Right ventricle myocardium superior (tissue), 1 donor: ENCODE results near the gene TMEM121. TPM values are rescaled to one million over a fixed set of nuclear protein-coding genes. Genes with fewer than 3 reads are reported as not detected.

Source experiments
- ATAC-seq: fragments of 200-7000 bp; cut with Tn5 transposase; one replicate; pipeline ENCODE4 v1.9.1; 2020; ENCODE audit warnings: mild to moderate bottlenecking; ENCODE audit not compliant: poor library complexity
- DNase-seq: peaks from one replicate; pipeline ENCODE4 v3.0.0-alpha.2; 2020
- intact Hi-C: fragments of 100-400 bp; cut with DNase I; formaldehyde crosslinking; loops from one replicate; pipeline ENCODE4 v1.11.2; 2022
- total RNA-seq: library from RNA; stranded (reverse); fragmentation: NEBNext Ultra II Directional; extraction: Animal tissue kit (Norgen Biotek cat#: 25700); gene quantifications from one replicate; pipeline ENCODE4 v1.2.1, GENCODE V29; 2021
- donor health status: DM: no; HTN: yes; CAD: no; lungs with severe emphysema.

The TMEM121 gene
- total RNA-seq, 1 donor from 2014 or later, result 3.1 TPM

- intact Hi-C loops, result loop anchor here (5.0 kb wide), 1 partner anchor 39 kb away; no protein-coding TSS in a partner anchor
- ATAC-seq (no peak), DNase-seq (peak; percentile 52)
Observed at GRCh38 chr14:105486163-105486973, 40.0 kb upstream of the TMEM121 start, which contains the start of gene CRIP1. Gene CRIP1 (plus strand): TSS chr14:105486886. CDS start chr14:105487260, 374 bp downstream.

GRCh38 chr14:105486974-105487448 lies 39.4 kb upstream of the TMEM121 start:
- ATAC-seq, result peak; percentile 1
- peak; percentile 91 for DNase-seq
- intact Hi-C loops, result loop anchor here (5.0 kb wide), 1 partner anchor 40 kb away; no protein-coding TSS in a partner anchor

- DNase-seq (peak; percentile 79), ATAC-seq (no peak)
- intact Hi-C loops, result loop anchor here (5.0 kb wide), 1 partner anchor 40 kb away; no protein-coding TSS in a partner anchor
Observed at GRCh38 chr14:105487449-105487985, 38.9 kb upstream of the TMEM121 start.

- ATAC-seq (no peak), DNase-seq (no peak)
- intact Hi-C loops, result loop anchor here (5.0 kb wide), 1 partner anchor 41 kb away; no protein-coding TSS in a partner anchor
Observed at GRCh38 chr14:105487986-105488777, 38.2 kb upstream of the TMEM121 start.

- ATAC-seq (no peak), DNase-seq (peak; percentile 67)
Observed at GRCh38 chr14:105488781-105489541, 37.4 kb upstream of the TMEM121 start.

GRCh38 chr14:105489542-105490266 lies 36.7 kb upstream of the TMEM121 start:
- ATAC-seq (peak; percentile 38), DNase-seq (peak; percentile 87)
- intact Hi-C loops, result loop anchor here (2.0 to 5.0 kb wide), 2 partner anchors 42 to 119 kb away; no protein-coding TSS in a partner anchor

More at GRCh38 chr14:105488781-105489541, 37.4 kb upstream of the TMEM121 start:
- intact Hi-C loops, result loop anchor here (5.0 kb wide), 1 partner anchor 42 kb away; no protein-coding TSS in a partner anchor

- ATAC-seq (peak; percentile 1), DNase-seq (peak; percentile 77)
- intact Hi-C loops, result loop anchor here (2.0 kb wide), 1 partner anchor 119 kb away; no protein-coding TSS in a partner anchor
Observed at GRCh38 chr14:105490267-105490571, 36.2 kb upstream of the TMEM121 start.

- ATAC-seq (peak; percentile 75), DNase-seq (peak; percentile 100)
- intact Hi-C loops, result loop anchor here (2.0 kb wide), 1 partner anchor 120 kb away; no protein-coding TSS in a partner anchor
Observed at GRCh38 chr14:105490572-105491365, 35.6 kb upstream of the TMEM121 start, which contains the start of gene TEDC1. Gene TEDC1 (plus strand): TSS chr14:105491246. CDS start chr14:105491376, 130 bp downstream.

GRCh38 chr14:105491366-105491973 lies 34.9 kb upstream of the TMEM121 start:
- intact Hi-C loops, result loop anchor here (2.0 kb wide), 1 partner anchor 121 kb away; no protein-coding TSS in a partner anchor
- ATAC-seq (peak; percentile 0), DNase-seq (peak; percentile 83)

- peak; percentile 70 for DNase-seq
- intact Hi-C loops, result no loop called here
- no peak for ATAC-seq
Observed at GRCh38 chr14:105492031-105492970, 34.1 kb upstream of the TMEM121 start.

- DNase-seq (peak; percentile 40), ATAC-seq (no peak)
- intact Hi-C loops, result no loop called here
Observed at GRCh38 chr14:105492971-105493871, 33.2 kb upstream of the TMEM121 start.

- DNase-seq (peak; percentile 33), ATAC-seq (no peak)
- intact Hi-C loops, result no loop called here
Observed at GRCh38 chr14:105493921-105494605, 32.3 kb upstream of the TMEM121 start.

- intact Hi-C loops, result no loop called here
- ATAC-seq (no peak), DNase-seq (peak; percentile 39)
Observed at GRCh38 chr14:105494606-105494929, 31.8 kb upstream of the TMEM121 start.
